SK-N-MC (cell line): ENCODE results near the gene SP1.

Experiments used
- EZH2 ChIP-seq: fragments of 200-600 bp; sonication (generic); IDR thresholded peaks from one replicate; pipeline ENCODE4 v1.6.1; 2017; ENCODE audit warnings: antibody characterized with exemption
- FOXP2 ChIP-seq: optimal IDR thresholded peaks from 2 replicates; pipeline ENCODE3; 2011; ENCODE audit warnings: mild to moderate bottlenecking, moderate library complexity; ENCODE audit not compliant: insufficient read depth; ENCODE audit errors: extremely low read length, control extremely low read depth
- POLR2AphosphoS5 ChIP-seq: IDR thresholded peaks from 2 replicates; pipeline ENCODE4 v1.6.1; 2012; ENCODE audit warnings: mild to moderate bottlenecking, low read depth, low read length, borderline replicate concordance

- TF ChIP-seq EZH2 (no peak), POLR2AphosphoS5 (no peak), FOXP2 (no peak)
These were observed 43.6 kb downstream of the SP1 start, which contains the start of gene AMHR2 for GRCh38 chr12:53423597-53423996.
